Measurements from ENCODE around the gene OR7G1. TPM values are rescaled to one million over a fixed set of nuclear protein-coding genes. Genes with fewer than 3 reads are reported as not detected.
"Not testable (repeated sequence)": the region's sequence is repeated elsewhere in the genome, so short reads cannot be mapped to it uniquely, and the experiment has no call there.

OR7G1 gene
- total RNA-seq, 1 donor from 2014 or later, result not detected

- intact Hi-C loops (cut with DNase I), result loop anchor here (5.0 kb wide), 1 partner anchor 1195 kb away; the partner anchor contains the start of gene TGFBR3L
- DNase-seq (ENCODE audit: low spot score) (no peak), ATAC-seq (no peak)
Measured at GRCh38 chr19:9107375-9107774, 8.2 kb downstream of the OR7G1 start, which contains the start of gene OR7G2. OR7G2 (minus strand) TSS chr19:9107475; CDS start chr19:9103243, 4,232 bp downstream.

- DNase-seq (ENCODE audit: low spot score), result no peak
- intact Hi-C loops (cut with DNase I), result no loop called here
- ATAC-seq, result no peak
Measured at GRCh38 chr19:9086761-9087160, 28.8 kb downstream of the OR7G1 start, which contains the start of gene OR1M1. OR1M1 (plus strand) TSS chr19:9087061; CDS start chr19:9093245, 6,184 bp downstream.

GRCh38 chr19:9078651-9079050 is 36.9 kb downstream of the OR7G1 start:
- intact Hi-C loops (cut with DNase I), result loop anchor here (10.0 kb wide), 1 partner anchor 424 kb away; no protein-coding TSS in a partner anchor
- ATAC-seq, result no peak
- no peak for DNase-seq (ENCODE audit: low spot score)

- no peak for ATAC-seq
- intact Hi-C loops (cut with DNase I), result loop anchor here (10.0 kb wide), 1 partner anchor 422 kb away; no protein-coding TSS in a partner anchor
- DNase-seq (ENCODE audit: low spot score), result no peak
Measured at GRCh38 chr19:9076901-9077300, 38.7 kb downstream of the OR7G1 start.

GRCh38 chr19:9075064-9075949 is 40.3 kb downstream of the OR7G1 start:
- ATAC-seq (peak; percentile 91), DNase-seq (ENCODE audit: low spot score) (peak; percentile 69)
- intact Hi-C loops (cut with DNase I), result loop anchor here (10.0 kb wide), 1 partner anchor 421 kb away; no protein-coding TSS in a partner anchor

- ATAC-seq (no peak), DNase-seq (ENCODE audit: low spot score) (no peak)
- intact Hi-C loops (cut with DNase I), result loop anchor here (10.0 kb wide), 1 partner anchor 419 kb away; no protein-coding TSS in a partner anchor
Measured at GRCh38 chr19:9073806-9074205, 41.8 kb downstream of the OR7G1 start.

- intact Hi-C loops (cut with DNase I), result loop anchor here (10.0 kb wide), 1 partner anchor 417 kb away; no protein-coding TSS in a partner anchor
- not testable (repeated sequence) for ATAC-seq; DNase-seq (ENCODE audit: low spot score)
Measured at GRCh38 chr19:9071720-9072119, 43.8 kb downstream of the OR7G1 start.

- ATAC-seq, result no peak
- intact Hi-C loops (cut with DNase I), result loop anchor here (10.0 kb wide), 1 partner anchor 415 kb away; no protein-coding TSS in a partner anchor
- no peak for DNase-seq (ENCODE audit: low spot score)
Measured at GRCh38 chr19:9070066-9070465, 45.5 kb downstream of the OR7G1 start.

- DNase-seq (ENCODE audit: low spot score), result no peak
- intact Hi-C loops (cut with DNase I), result no loop called here
- ATAC-seq, result no peak
Measured at GRCh38 chr19:9065457-9066014, 50.0 kb downstream of the OR7G1 start.

Other genes with a start within 250 kb of the OR7G1 start
- gene MUC16, start 105.4 kb downstream of the OR7G1 start, total RNA-seq, result 1.3 TPM
- not detected for gene OR1M1, start 28.7 kb downstream of the OR7G1 start, total RNA-seq
- gene OR7G2, start 8.3 kb downstream of the OR7G1 start, total RNA-seq, result not detected
- not detected for gene OR7G3, start 11.2 kb upstream of the OR7G1 start, total RNA-seq
- gene ZNF317, start 24.6 kb upstream of the OR7G1 start, total RNA-seq, result 27.6 TPM
- not detected for gene OR7D2, start 63.2 kb upstream of the OR7G1 start, total RNA-seq
- gene OR7D4, start 103.8 kb upstream of the OR7G1 start, total RNA-seq, result not detected
- gene OR7E24, start 135.2 kb upstream of the OR7G1 start, total RNA-seq, result not detected
- gene ZNF699, start 194.1 kb upstream of the OR7G1 start, total RNA-seq, result 10.7 TPM
- 45.6 TPM for gene ZNF559, start 208.4 kb upstream of the OR7G1 start, total RNA-seq
- gene ZNF177, start 247.2 kb upstream of the OR7G1 start, total RNA-seq, result 6.2 TPM